Measurements from ENCODE around the gene TAS2R10.
"Not testable (repeated sequence)": the region's sequence is repeated elsewhere in the genome, so short reads cannot be mapped to it uniquely, and the experiment has no call there.

The TAS2R10 gene

GRCh38 chr12:10826258-10826657 is at the start of gene TAS2R10:
TAS2R10 (minus strand) TSS chr12:10826358; CDS start chr12:10826269, 89 bp downstream.
- no peak for DNase-seq (ENCODE audit: low spot score)

GRCh38 chr12:10873378-10873777 is 47.2 kb upstream of the TAS2R10 start:
- DNase-seq (ENCODE audit: low spot score): no peak

GRCh38 chr12:10867381-10867780 is 41.2 kb upstream of the TAS2R10 start:
- DNase-seq (ENCODE audit: low spot score): no peak

GRCh38 chr12:10863512-10864218 is 37.5 kb upstream of the TAS2R10 start:
- no peak for DNase-seq (ENCODE audit: low spot score)

- no peak for DNase-seq (ENCODE audit: low spot score)
Observed at GRCh38 chr12:10861366-10861765, 35.2 kb upstream of the TAS2R10 start.

GRCh38 chr12:10855807-10856206 is 29.6 kb upstream of the TAS2R10 start:
- no peak for DNase-seq (ENCODE audit: low spot score)

- no peak for DNase-seq (ENCODE audit: low spot score)
Observed at GRCh38 chr12:10853776-10854175, 27.6 kb upstream of the TAS2R10 start.

GRCh38 chr12:10851243-10851858 is 25.2 kb upstream of the TAS2R10 start:
- DNase-seq (ENCODE audit: low spot score): no peak

- DNase-seq (ENCODE audit: low spot score): no peak
Observed at GRCh38 chr12:10849425-10849878, 23.3 kb upstream of the TAS2R10 start, which contains the start of gene PRR4. PRR4 (minus strand) TSS chr12:10849475; CDS start chr12:10849437, 38 bp downstream.

- no peak for DNase-seq (ENCODE audit: low spot score)
Observed at GRCh38 chr12:10847744-10848143, 21.6 kb upstream of the TAS2R10 start.

GRCh38 chr12:10842862-10843261 is 16.7 kb upstream of the TAS2R10 start:
- DNase-seq (ENCODE audit: low spot score): no peak

GRCh38 chr12:10838461-10838860 is 12.3 kb upstream of the TAS2R10 start:
- DNase-seq (ENCODE audit: low spot score): no peak

- no peak for DNase-seq (ENCODE audit: low spot score)
Observed at GRCh38 chr12:10829994-10830393, 3.8 kb upstream of the TAS2R10 start.

GRCh38 chr12:10824957-10825356 is 1.2 kb downstream of the TAS2R10 start:
- no peak for DNase-seq (ENCODE audit: low spot score)

GRCh38 chr12:10811883-10812536 is 14.1 kb downstream of the TAS2R10 start:
- DNase-seq (ENCODE audit: low spot score): no peak

- DNase-seq (ENCODE audit: low spot score): no peak
Observed at GRCh38 chr12:10810068-10810467, 16.1 kb downstream of the TAS2R10 start, which contains the start of gene TAS2R9. TAS2R9 (minus strand) TSS chr12:10810168; CDS start chr12:10810075, 93 bp downstream.

- no peak for DNase-seq (ENCODE audit: low spot score)
Observed at GRCh38 chr12:10807186-10807585, 19.0 kb downstream of the TAS2R10 start, which contains the start of gene TAS2R8. TAS2R8 (minus strand) TSS chr12:10807286; CDS start chr12:10806980, 306 bp downstream.

GRCh38 chr12:10802587-10802986 is 23.6 kb downstream of the TAS2R10 start, which contains the start of gene TAS2R7:
TAS2R7 (minus strand) TSS chr12:10802627; CDS start chr12:10802570, 57 bp downstream.
- DNase-seq (ENCODE audit: low spot score): no peak

GRCh38 chr12:10801741-10802140 is 24.4 kb downstream of the TAS2R10 start:
- DNase-seq (ENCODE audit: low spot score): no peak

GRCh38 chr12:10794222-10794621 is 31.9 kb downstream of the TAS2R10 start:
- DNase-seq (ENCODE audit: low spot score): no peak

- not testable (repeated sequence) for DNase-seq (ENCODE audit: low spot score)
Observed at GRCh38 chr12:10791769-10792168, 34.4 kb downstream of the TAS2R10 start.

- no peak for DNase-seq (ENCODE audit: low spot score)
Observed at GRCh38 chr12:10783252-10783651, 42.9 kb downstream of the TAS2R10 start.

GRCh38 chr12:10779103-10779502 is 47.1 kb downstream of the TAS2R10 start:
- no peak for DNase-seq (ENCODE audit: low spot score)

Data from iPS-NIHi11 (cell line).